Left hindlimb (tissue), 1 donor: ENCODE results near the gene CASTOR1.
"Not testable (repeated sequence)": the region's sequence is repeated elsewhere in the genome, so short reads cannot be mapped to it uniquely, and the experiment has no call there.

Experiments
- DNase-seq: peaks from one replicate; pipeline ENCODE4 v3.0.0-alpha.2; 2018

CASTOR1 gene

GRCh38 chr22:30289141-30289979 lies at the start of gene CASTOR1:
Gene CASTOR1 (minus strand): TSS chr22:30289505. CDS start chr22:30289497, 8 bp downstream.
- peak; percentile 98 for DNase-seq

GRCh38 chr22:30338802-30339201 lies 49.5 kb upstream of the CASTOR1 start:
- no peak for DNase-seq

GRCh38 chr22:30338341-30338740 lies 49.0 kb upstream of the CASTOR1 start:
- DNase-seq = not testable (repeated sequence)

- DNase-seq = no peak
Observed at GRCh38 chr22:30337461-30337778, 48.1 kb upstream of the CASTOR1 start.

GRCh38 chr22:30336752-30337460 lies 47.6 kb upstream of the CASTOR1 start:
- no peak for DNase-seq

GRCh38 chr22:30335236-30335635 lies 45.9 kb upstream of the CASTOR1 start:
- no peak for DNase-seq

- DNase-seq = no peak
Observed at GRCh38 chr22:30334646-30335045, 45.3 kb upstream of the CASTOR1 start.

GRCh38 chr22:30333707-30334087 lies 44.4 kb upstream of the CASTOR1 start:
- no peak for DNase-seq

GRCh38 chr22:30332994-30333706 lies 43.8 kb upstream of the CASTOR1 start:
- DNase-seq = no peak

GRCh38 chr22:30332551-30332950 lies 43.2 kb upstream of the CASTOR1 start:
- no peak for DNase-seq

GRCh38 chr22:30328466-30329049 lies 39.3 kb upstream of the CASTOR1 start:
- no peak for DNase-seq

GRCh38 chr22:30327864-30328345 lies 38.6 kb upstream of the CASTOR1 start:
- no peak for DNase-seq

- peak; percentile 92 for DNase-seq
Observed at GRCh38 chr22:30326706-30327362, 37.5 kb upstream of the CASTOR1 start, which contains the start of gene TBC1D10A. Gene TBC1D10A (minus strand): TSS chr22:30326941. CDS start chr22:30326881, 60 bp downstream.

- peak; percentile 66 for DNase-seq
Observed at GRCh38 chr22:30326255-30326705, 37.0 kb upstream of the CASTOR1 start.

GRCh38 chr22:30325724-30326254 lies 36.5 kb upstream of the CASTOR1 start:
- DNase-seq = no peak

GRCh38 chr22:30325065-30325720 lies 35.9 kb upstream of the CASTOR1 start:
- no peak for DNase-seq

GRCh38 chr22:30324014-30324730 lies 34.9 kb upstream of the CASTOR1 start:
- peak; percentile 57 for DNase-seq

- no peak for DNase-seq
Observed at GRCh38 chr22:30323246-30323645, 33.9 kb upstream of the CASTOR1 start.

- DNase-seq = no peak
Observed at GRCh38 chr22:30321461-30321860, 32.2 kb upstream of the CASTOR1 start.

- DNase-seq = no peak
Observed at GRCh38 chr22:30320021-30320556, 30.8 kb upstream of the CASTOR1 start.
